HG03565 (cell line): ENCODE results near the gene RPUSD2.
"Not testable (repeated sequence)": the region's sequence is repeated elsewhere in the genome, so short reads cannot be mapped to it uniquely, and the experiment has no call there.

Experiments
- ATAC-seq: cut with Tn5 transposase; IDR thresholded peaks from one replicate; pipeline ENCODE4 v1.9.1; 2021; ENCODE audit warnings: mild to moderate bottlenecking, moderate library complexity; ENCODE audit not compliant: unreplicated experiment

RPUSD2 gene

DNA sequence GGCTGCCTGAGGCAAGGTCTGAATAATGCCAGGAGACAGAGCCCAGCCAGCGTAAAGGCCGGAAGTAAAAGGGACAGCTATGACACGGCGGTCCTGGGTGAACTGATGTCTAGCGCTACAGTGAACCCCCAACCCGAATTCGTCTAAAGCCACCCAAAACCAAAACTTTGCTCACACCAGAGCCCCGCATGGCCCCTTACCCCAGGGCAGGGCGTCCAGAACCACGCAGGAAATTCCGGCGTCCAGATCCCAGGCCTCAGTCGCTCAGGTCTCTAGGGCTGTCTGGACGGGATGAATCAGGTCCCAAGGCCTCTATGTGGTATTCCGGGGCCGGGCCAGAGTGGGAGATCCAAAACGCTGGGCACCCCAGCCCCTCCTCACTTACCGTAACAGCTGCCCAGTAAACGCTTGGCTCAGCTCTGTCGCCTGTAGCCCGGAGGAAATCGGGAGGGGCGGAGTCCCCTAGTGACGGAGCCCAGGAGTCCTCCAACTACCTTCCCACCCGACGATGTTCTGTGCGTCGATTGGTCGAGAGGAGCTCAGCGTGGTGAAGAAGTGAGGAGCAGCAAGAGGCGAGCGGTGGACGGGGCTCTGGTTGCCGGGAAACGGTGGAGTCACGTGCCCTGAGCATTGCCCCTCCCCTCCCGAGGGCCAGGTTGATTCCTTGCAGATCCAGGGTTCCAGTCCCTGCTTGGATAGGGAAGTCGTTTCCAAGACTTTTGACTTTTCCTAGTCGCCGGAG is 4.3 kb upstream of the RPUSD2 start, which contains the start of gene CCDC32:
Gene CCDC32, minus strand, starts transcription at position 452 of the 742 bp plus-strand sequence. CDS start 2,027 bp downstream, outside the sequence.
- peak; percentile 89 for ATAC-seq

GRCh38 chr15:40565333-40566238 is 3.5 kb upstream of the RPUSD2 start:
- ATAC-seq, result no peak

GRCh38 chr15:40567111-40567510 is 2.0 kb upstream of the RPUSD2 start:
- no peak for ATAC-seq

DNA sequence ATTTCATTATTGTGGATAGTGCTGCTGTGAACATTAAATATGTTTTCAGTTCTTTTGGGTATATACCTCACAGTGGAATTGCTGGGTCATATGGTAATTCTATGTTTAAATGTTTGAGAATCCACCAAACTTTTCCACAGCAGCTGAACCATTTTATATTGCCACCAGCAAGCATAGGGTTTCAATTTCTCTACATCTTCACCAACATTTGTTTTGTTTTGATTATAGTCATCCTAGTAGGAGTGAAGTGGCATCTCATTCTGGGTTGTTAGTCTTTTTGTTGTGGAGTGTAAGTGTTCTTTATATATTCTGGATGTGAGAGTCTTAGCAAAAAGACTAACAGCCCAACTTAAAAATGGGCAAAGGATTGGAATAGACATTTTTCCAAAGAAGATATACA is 6.0 kb downstream of the RPUSD2 start:
- ATAC-seq, result no peak

DNA sequence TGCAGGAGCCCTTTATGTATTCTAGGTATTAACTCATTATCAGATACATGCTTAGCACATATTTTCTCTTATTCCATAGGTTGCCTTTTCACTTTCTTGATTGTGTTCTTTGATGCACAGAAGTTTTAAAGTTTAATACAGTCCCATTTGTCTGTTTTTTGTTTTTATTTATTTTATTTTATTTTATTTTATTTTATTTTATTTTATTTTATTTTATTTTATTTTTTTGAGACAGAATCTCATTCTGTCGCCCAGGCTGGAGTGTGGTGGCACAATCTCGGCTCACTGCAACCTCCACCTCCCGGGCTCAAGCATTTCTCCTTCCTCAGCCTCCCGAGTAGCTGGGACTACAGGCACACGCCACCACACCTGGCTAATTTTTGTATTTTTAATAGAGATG is 7.8 kb downstream of the RPUSD2 start:
- ATAC-seq, result not testable (repeated sequence)

GRCh38 chr15:40578892-40579291 is 9.8 kb downstream of the RPUSD2 start:
- no peak for ATAC-seq

GRCh38 chr15:40581796-40582195 is 12.7 kb downstream of the RPUSD2 start:
- ATAC-seq, result not testable (repeated sequence)

GRCh38 chr15:40582726-40583246 is 13.7 kb downstream of the RPUSD2 start:
- peak; percentile 73 for ATAC-seq

- ATAC-seq, result no peak
Observed at GRCh38 chr15:40584191-40584590, 15.1 kb downstream of the RPUSD2 start.

DNA sequence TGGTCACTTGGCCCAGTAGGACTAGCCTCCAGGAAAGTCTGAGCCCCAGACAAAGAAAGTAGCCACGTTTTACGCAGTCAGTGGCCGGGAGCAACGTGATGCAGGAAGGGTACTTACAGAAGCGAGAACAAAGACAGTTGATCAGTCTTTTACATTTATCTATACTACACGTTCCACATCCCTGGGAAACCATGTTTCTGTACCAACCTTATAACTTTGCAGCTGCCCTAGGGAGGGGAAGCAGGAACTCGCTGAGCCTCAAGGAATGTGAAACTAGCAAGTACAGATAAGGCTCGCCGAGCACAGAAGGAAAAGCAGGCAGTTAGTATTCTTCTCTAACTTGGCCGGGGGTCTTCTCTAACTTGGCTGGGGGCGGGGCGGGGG is 21.6 kb downstream of the RPUSD2 start:
- ATAC-seq, result no peak

DNA sequence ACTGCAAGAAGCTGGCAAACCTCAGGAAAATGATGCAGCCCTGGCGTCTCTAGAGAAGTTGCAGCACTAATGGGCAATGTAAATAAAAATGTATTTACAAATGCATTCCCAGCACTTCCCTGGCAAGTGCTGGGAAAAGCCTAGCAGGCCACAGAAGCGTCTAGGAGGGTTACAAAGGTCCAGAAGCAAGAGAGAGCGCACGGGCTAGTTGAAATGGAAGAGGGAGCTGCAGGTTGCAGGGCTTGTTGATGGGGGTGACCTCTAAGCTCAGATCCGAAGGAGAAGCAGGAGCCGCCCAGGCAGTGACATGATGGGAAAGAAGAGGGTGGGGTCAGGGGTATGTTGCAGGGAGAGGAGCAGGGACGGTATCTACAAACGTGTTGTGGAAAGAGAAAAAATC is 22.3 kb downstream of the RPUSD2 start:
- no peak for ATAC-seq

DNA sequence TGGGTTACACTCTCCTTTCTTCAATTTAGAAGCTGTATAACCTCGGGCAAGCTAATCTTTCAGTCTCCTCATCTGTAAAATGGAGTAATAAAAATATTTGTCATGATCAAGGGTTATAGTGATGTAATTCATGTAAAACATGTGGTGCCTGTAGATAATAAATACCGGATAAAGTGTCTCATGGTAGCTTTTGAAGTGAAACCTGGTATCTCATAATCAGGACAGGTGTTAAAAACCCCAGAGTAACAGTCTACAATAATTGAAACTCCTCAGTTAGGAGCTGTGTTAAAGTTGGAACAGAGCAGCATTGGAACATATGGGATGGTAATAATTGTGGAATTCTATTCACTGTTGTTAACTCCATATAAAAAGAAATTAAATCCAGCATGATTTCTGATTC is 24.1 kb downstream of the RPUSD2 start:
- ATAC-seq, result no peak

- ATAC-seq, result peak; percentile 48
Observed at GRCh38 chr15:40593588-40594428, 24.7 kb downstream of the RPUSD2 start, which contains the start of gene KNL1. KNL1 (plus strand) TSS chr15:40594249; CDS start chr15:40602932, 8,683 bp downstream.

GRCh38 chr15:40594429-40594836 is 25.3 kb downstream of the RPUSD2 start:
- peak; percentile 30 for ATAC-seq

GRCh38 chr15:40595219-40595618 is 26.1 kb downstream of the RPUSD2 start:
- ATAC-seq, result no peak

DNA sequence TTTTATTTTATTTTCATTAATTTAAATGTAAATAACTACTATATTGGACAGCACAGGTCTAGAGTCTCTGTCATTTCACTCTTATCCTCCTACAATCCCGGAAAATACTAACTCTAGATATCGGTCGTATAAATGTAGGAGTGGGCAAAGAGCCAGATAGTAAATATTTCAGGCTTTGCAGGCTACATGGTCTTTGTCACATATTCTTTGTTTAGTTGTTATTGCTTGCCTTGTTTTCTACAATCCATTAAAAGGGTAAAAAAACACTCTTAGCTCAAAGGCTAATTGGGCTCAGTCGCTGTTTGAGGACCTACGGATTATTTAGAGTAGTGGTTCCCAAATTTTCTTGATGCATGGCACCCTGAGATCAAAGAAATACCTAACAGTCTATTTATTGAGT is 26.7 kb downstream of the RPUSD2 start:
- no peak for ATAC-seq

GRCh38 chr15:40597024-40597423 is 27.9 kb downstream of the RPUSD2 start:
- no peak for ATAC-seq

- ATAC-seq, result no peak
Observed at GRCh38 chr15:40598126-40598525, 29.0 kb downstream of the RPUSD2 start.

GRCh38 chr15:40598672-40599071 is 29.6 kb downstream of the RPUSD2 start:
- no peak for ATAC-seq

DNA sequence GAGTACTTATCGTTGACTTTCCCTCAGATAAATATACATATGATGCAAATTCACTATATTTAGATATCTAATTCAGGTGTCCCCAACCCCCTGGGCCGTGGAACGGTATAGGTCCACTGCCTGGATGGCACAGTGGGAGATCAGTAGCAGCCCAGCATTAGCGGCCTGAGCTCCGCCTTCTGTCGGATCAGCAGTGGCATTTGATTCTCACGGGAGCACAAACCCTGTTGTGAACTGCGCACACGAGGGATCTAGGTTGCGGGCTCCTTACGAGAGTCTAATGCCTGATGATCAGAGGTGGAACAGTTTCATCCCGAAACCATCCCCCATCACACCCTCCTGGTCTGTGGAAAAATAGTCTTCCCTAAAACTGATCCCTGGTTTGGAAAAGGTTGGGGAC is 31.9 kb downstream of the RPUSD2 start:
- ATAC-seq, result no peak

- no peak for ATAC-seq
Observed at GRCh38 chr15:40603935-40604334, 34.8 kb downstream of the RPUSD2 start.
